ENCODE results near the gene PRPF4.

GRCh38 chr9:113281356-113281755 is 5.9 kb downstream of the PRPF4 start:
- TF ChIP-seq EP300 (IDR thresholded peaks at IDR 0.05) (no peak), POLR2AphosphoS5 (IDR thresholded peaks at IDR 0.05) (no peak), CTCF (IDR thresholded peaks at IDR 0.05) (no peak), POLR2A (IDR thresholded peaks at IDR 0.05) (no peak)

Data from upper lobe of left lung (tissue), 4 donors.